ENCODE measurements around the gene RHPN2. TPM values are rescaled to one million over a fixed set of nuclear protein-coding genes. Genes with fewer than 3 reads are reported as not detected.

RHPN2 gene
- total RNA-seq, 1 experiment from 2014 or later: 29.2 TPM

DNA sequence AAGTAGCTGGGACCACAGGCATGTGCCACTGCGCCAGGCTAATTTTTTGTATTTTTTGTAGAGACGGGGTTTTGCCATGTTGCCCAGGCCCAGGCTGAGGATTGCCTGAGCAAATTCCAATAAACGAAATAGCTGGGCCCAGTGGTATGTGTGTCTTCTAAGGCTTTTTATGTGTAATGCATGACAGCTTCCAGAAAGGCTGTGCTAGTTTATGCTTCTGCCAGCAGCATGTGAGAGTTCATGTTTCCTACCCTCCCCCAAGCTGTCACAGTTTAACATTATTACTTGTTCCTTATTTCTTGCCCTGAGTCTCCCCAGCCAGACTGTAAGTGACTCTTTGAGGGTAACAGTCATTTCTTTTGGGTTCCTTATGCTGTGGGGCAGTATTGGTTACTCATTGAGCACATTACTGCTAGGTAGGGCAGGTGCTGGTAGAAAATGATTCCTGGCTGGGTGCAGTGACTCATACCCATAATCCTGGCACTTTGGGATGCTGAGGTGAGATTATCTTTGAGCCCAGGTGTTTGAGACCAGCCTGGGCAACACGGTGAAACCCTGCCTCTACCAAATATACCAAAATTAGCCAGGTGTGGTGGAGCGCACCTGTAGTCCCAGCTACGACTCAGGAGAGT lies 29.9 kb upstream of the RHPN2 start:
- peaks cover 4 to 79% (median 62%) of the 10 kb centered on the region in 3 experiments; a peak in 6 of 7 replicates for H3K36me3 Mint-ChIP-seq (ENCODE audit: insufficient read depth in 1 of 3, low read depth in 3 of 3)
- no peak overlapping the region for H4K91ac ChIP-seq (ENCODE audit: insufficient read length, low read depth, low read length)
- H4K5ac ChIP-seq (ENCODE audit: insufficient read length, low read depth, low read length): no peak overlapping the region
- no peak for TF ChIP-seq CTCF (conservative IDR thresholded peaks at IDR 0.05)
- H2AK5ac ChIP-seq (ENCODE audit: insufficient read length, low read length): no peak overlapping the region
- H3K27ac Mint-ChIP-seq: no peak overlapping the region; a peak in 1 of 7 replicates
- no peak overlapping the region for H2BK12ac ChIP-seq (ENCODE audit: insufficient read length, low read depth, low read length)
- H3K4me3 Mint-ChIP-seq: no peak overlapping the region
- no peaks in the 10 kb centered on the region for H3K27me3 Mint-ChIP-seq (ENCODE audit: low read depth)
- H2BK20ac ChIP-seq (ENCODE audit: low read depth, low read length, poor library complexity, severe bottlenecking): no peak overlapping the region
- no CpG with 5 or more reads among the region's 6 CpGs for WGBS (ENCODE audit: extremely low coverage, insufficient read length, low lambda C conversion rate)
- no peak overlapping the region for H3K56ac ChIP-seq (ENCODE audit: insufficient read length, low read depth, low read length)
- no peaks in the 10 kb centered on the region for H3K23me2 ChIP-seq (ENCODE audit: insufficient read length, low read depth, low read length, poor library complexity, severe bottlenecking)
- H3K79me2 ChIP-seq (ENCODE audit: insufficient read depth, low read length): no peaks in the 10 kb centered on the region; the same call in 1 of the 2 replicates
- H3K9ac ChIP-seq (ENCODE audit: extremely low read depth, insufficient read length, low read length): no peak overlapping the region
- H2BK5ac ChIP-seq (ENCODE audit: insufficient read length, low read length): no peak overlapping the region
- no peak overlapping the region for H2AFZ ChIP-seq (ENCODE audit: low read length)
- H3K4me1 ChIP-seq (ENCODE audit: insufficient read depth, low read length): no peaks in the 10 kb centered on the region
- H3K79me1 ChIP-seq (ENCODE audit: insufficient read depth, low read depth, low read length, poor library complexity, severe bottlenecking): no peaks in the 10 kb centered on the region
- no peaks in the 10 kb centered on the region for H3K9me3 Mint-ChIP-seq
- H3K18ac ChIP-seq (ENCODE audit: insufficient read length, low read depth, low read length): no peak overlapping the region
- no peak overlapping the region for H3K23ac ChIP-seq (ENCODE audit: insufficient read length, low read depth, low read length)
- H3K4me1 Mint-ChIP-seq: peaks cover 6% of the 10 kb centered on the region in 2 experiments; a peak in 3 of 4 replicates
- H2BK15ac ChIP-seq (ENCODE audit: low read depth, low read length): no peak overlapping the region
- H3K4me2 ChIP-seq (ENCODE audit: insufficient read depth, insufficient read length, low read length): no peak overlapping the region
- H2BK120ac ChIP-seq (ENCODE audit: low read depth, low read length, poor library complexity, severe bottlenecking): no peak overlapping the region
- H3K4ac ChIP-seq (ENCODE audit: low read depth, low read length): no peak overlapping the region
- H3K9me3 ChIP-seq (ENCODE audit: control insufficient read depth, low read depth, low read length): no peaks in the 10 kb centered on the region
- no peaks in the 10 kb centered on the region for H3K27me3 ChIP-seq (ENCODE audit: insufficient read depth, low read length)
- H4K20me1 ChIP-seq (ENCODE audit: control insufficient read depth, insufficient read depth, insufficient read length): no peaks in the 10 kb centered on the region
- H3K27ac ChIP-seq (ENCODE audit: insufficient read length, low read depth, low read length): no peak overlapping the region
- no peak overlapping the region for H4K8ac ChIP-seq (replicated peaks; ENCODE audit: insufficient read length, low read depth, low read length)
- DNase-seq: no peak
- no peak overlapping the region for H3T11ph ChIP-seq (ENCODE audit: low read length)
- no peak overlapping the region for H3K14ac ChIP-seq (ENCODE audit: insufficient read depth, low read length)

Measured in H9 (cell line).